NCI-H82 (cell line): Measurements from ENCODE around the gene SRSF6.
"Not testable (repeated sequence)": the region's sequence is repeated elsewhere in the genome, so short reads cannot be mapped to it uniquely, and the experiment has no call there.

Experiments used
- DNase-seq: peaks from one replicate; lab custom pipeline; 2025; lab: John Stamatoyannopoulos, UW

SRSF6 gene

GRCh38 chr20:43477193-43477592, 19.5 kb downstream of the SRSF6 start:
- DNase-seq = no peak

GRCh38 chr20:43477619-43478018, 19.9 kb downstream of the SRSF6 start:
- DNase-seq = no peak

- DNase-seq = no peak
Measured at GRCh38 chr20:43490038-43490437, 32.3 kb downstream of the SRSF6 start.

- DNase-seq = no peak
Measured at GRCh38 chr20:43492101-43492500, 34.4 kb downstream of the SRSF6 start.

GRCh38 chr20:43495388-43495787, 37.7 kb downstream of the SRSF6 start:
- no peak for DNase-seq

GRCh38 chr20:43502021-43502420, 44.3 kb downstream of the SRSF6 start:
- DNase-seq = not testable (repeated sequence)

GRCh38 chr20:43506238-43506637, 48.5 kb downstream of the SRSF6 start:
- DNase-seq = no peak

- peak; percentile 73 for DNase-seq
Measured at GRCh38 chr20:43507150-43508080, 49.7 kb downstream of the SRSF6 start, which contains the start of gene L3MBTL1. L3MBTL1 (plus strand) TSS chr20:43507697; CDS start chr20:43513504, 5,807 bp downstream.

GRCh38 chr20:43508106-43508505, 50.4 kb downstream of the SRSF6 start:
- DNase-seq = no peak

GRCh38 chr20:43508604-43509040, 50.9 kb downstream of the SRSF6 start:
- DNase-seq = no peak

GRCh38 chr20:43511879-43512278, 54.2 kb downstream of the SRSF6 start:
- DNase-seq = no peak

- no peak for DNase-seq
Measured at GRCh38 chr20:43513372-43513930, 55.8 kb downstream of the SRSF6 start.
